Astrocyte (in vitro differentiated cells and primary cell): ENCODE measurements around the gene GLB1L3.

Experiments
- EZH2 ChIP-seq: IDR thresholded peaks from 2 replicates; pipeline ENCODE4 v1.6.1; 2012; ENCODE audit warnings: mild to moderate bottlenecking, low read length, inconsistent platforms; ENCODE audit not compliant: insufficient read depth
- TF ChIP-seq, protein P1 (sequence below): IDR thresholded peaks from 2 replicates; pipeline ENCODE4 v1.5.1; 2011; ENCODE audit warnings: low read depth, mild to moderate bottlenecking, inconsistent platforms, low read length, moderate library complexity; ENCODE audit not compliant: insufficient read depth

DNA sequence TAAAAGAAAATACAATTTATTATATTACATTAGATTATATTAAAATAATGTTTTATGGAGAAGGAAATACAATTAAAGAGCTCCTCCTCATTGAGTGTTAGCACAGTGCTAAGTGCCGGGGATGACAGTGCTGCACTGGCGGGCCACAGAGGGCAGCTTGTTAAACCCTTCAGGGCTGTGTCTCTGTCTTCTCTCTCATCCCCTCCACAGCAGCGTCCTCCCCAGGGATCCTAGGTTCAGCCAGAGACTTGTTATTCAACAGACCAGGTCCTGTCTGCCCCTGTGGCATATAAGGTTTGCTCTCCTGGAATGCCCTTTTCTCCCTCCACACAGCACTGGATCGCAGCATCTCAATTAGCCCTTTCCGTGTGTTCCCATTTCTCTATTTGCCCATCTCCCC, 37.2 kb upstream of the GLB1L3 start:
- TF ChIP-seq, protein P1, sequence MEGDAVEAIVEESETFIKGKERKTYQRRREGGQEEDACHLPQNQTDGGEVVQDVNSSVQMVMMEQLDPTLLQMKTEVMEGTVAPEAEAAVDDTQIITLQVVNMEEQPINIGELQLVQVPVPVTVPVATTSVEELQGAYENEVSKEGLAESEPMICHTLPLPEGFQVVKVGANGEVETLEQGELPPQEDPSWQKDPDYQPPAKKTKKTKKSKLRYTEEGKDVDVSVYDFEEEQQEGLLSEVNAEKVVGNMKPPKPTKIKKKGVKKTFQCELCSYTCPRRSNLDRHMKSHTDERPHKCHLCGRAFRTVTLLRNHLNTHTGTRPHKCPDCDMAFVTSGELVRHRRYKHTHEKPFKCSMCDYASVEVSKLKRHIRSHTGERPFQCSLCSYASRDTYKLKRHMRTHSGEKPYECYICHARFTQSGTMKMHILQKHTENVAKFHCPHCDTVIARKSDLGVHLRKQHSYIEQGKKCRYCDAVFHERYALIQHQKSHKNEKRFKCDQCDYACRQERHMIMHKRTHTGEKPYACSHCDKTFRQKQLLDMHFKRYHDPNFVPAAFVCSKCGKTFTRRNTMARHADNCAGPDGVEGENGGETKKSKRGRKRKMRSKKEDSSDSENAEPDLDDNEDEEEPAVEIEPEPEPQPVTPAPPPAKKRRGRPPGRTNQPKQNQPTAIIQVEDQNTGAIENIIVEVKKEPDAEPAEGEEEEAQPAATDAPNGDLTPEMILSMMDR, result no peak
- TF ChIP-seq EZH2, result no peak
